C4-2B (cell line): ENCODE results near the gene PIGQ.

Source experiments
- ZFX ChIP-seq: fragments of 450-650 bp; IDR thresholded peaks from 2 replicates; pipeline ENCODE4 v1.6.1; 2017
- TF ChIP-seq, protein P1 (sequence below): fragments of 450-650 bp; conservative IDR thresholded peaks from 2 replicates; pipeline ENCODE4 v1.5.1; 2017; ENCODE audit warnings: mild to moderate bottlenecking

DNA sequence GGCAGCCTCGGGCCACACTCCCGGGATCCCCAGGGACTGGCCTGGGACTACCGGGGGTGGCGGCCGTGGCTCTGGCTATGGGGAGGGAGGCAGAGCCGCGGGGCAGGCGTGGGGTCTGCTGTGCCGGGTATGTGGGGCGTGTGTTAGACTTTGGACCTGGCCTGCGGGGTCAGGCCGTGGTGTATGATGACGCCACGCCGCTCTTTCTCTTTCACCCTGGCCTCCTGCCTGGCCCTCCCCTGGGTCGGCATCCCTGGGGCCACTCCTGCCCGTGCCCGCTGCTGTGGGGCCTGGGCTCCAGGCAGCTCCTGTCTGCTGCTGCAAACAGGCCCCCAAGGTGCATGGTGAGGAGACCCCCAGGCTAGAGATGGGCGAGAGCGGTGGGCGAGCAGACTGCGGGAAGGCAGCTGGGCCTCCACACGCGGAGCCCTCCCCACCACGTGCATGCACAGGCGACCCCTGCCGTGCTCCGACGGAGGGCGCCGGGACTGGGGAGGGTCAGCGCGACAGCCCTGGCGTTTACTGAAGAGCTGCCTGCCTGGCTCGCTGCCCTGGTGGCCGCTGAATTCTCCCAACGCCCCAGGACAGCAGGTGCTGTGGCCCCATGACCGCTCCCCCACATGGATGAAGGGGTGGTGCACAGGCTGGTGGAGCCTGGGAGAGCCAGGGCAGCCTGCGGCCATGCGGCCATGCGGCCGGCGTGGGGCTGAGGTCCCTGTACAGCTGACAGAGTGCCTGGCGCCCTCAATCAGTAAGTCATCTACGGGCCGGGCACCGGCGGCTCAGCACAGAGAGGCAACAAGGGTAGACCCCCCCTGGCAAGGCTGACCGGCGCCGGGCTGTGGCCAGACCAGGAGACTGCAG is 26.2 kb upstream of the PIGQ start:
- TF ChIP-seq, protein P1, sequence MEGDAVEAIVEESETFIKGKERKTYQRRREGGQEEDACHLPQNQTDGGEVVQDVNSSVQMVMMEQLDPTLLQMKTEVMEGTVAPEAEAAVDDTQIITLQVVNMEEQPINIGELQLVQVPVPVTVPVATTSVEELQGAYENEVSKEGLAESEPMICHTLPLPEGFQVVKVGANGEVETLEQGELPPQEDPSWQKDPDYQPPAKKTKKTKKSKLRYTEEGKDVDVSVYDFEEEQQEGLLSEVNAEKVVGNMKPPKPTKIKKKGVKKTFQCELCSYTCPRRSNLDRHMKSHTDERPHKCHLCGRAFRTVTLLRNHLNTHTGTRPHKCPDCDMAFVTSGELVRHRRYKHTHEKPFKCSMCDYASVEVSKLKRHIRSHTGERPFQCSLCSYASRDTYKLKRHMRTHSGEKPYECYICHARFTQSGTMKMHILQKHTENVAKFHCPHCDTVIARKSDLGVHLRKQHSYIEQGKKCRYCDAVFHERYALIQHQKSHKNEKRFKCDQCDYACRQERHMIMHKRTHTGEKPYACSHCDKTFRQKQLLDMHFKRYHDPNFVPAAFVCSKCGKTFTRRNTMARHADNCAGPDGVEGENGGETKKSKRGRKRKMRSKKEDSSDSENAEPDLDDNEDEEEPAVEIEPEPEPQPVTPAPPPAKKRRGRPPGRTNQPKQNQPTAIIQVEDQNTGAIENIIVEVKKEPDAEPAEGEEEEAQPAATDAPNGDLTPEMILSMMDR = no peak
- no peak for TF ChIP-seq ZFX
